Thyroid gland (tissue), 4 donors: ENCODE results near the gene SPOCK1. TPM values are rescaled to one million over a fixed set of nuclear protein-coding genes. Genes with fewer than 3 reads are reported as not detected.

Source experiments
- DNase-seq, 2 donors: peaks; one replicate each; pipeline ENCODE4 v3.0.0-alpha.2; 2019
- H3K27ac ChIP-seq, 3 donors: fragments of 200-600 bp; sonication (generic); 1 replicate in 2 of 3; 2 replicates in 1 of 3; pipeline ENCODE4 v1.5.1; 2016 to 2019; ENCODE audit warnings: mild to moderate bottlenecking in 1 of 3, moderate library complexity in 1 of 3
- H3K27me3 ChIP-seq: fragments of 200-600 bp; sonication (generic); one replicate; pipeline ENCODE4 v1.5.1; 2019
- H3K36me3 ChIP-seq, 2 donors: fragments of 200-600 bp; sonication (generic); one replicate each; pipeline ENCODE4 v1.5.1; 2016 to 2019
- H3K4me1 ChIP-seq, 2 donors: fragments of 200-600 bp; sonication (generic); one replicate each; pipeline ENCODE4 v1.5.1; 2017 to 2019
- H3K4me3 ChIP-seq, 3 donors: fragments of 200-600 bp; sonication (generic); replicated peaks in 1 of 3; 1 replicate in 2 of 3; 2 replicates in 1 of 3; pipeline ENCODE4 v1.5.1; 2016; ENCODE audit warnings: mild to moderate bottlenecking in 1 of 3
- H3K9me3 ChIP-seq: fragments of 200-600 bp; sonication (generic); one replicate; pipeline ENCODE4 v1.5.1; 2017
- CTCF ChIP-seq, 6 experiments: fragments of 200-600 bp in 3 of 6; fragments of 450-650 bp in 3 of 6; sonication (generic) in 3 of 6; IDR thresholded peaks; one replicate each; pipeline ENCODE4 v1.5.1; 2016 to 2019; ENCODE audit warnings: antibody characterized with exemption in 6 of 6, mild to moderate bottlenecking in 2 of 6, inconsistent platforms in 1 of 6, moderate library complexity in 1 of 6
- POLR2A ChIP-seq, 2 donors: fragments of 450-650 bp; IDR thresholded peaks; one replicate each; pipeline ENCODE4 v1.6.1; 2017; ENCODE audit warnings: antibody characterized with exemption in 2 of 2, mild to moderate bottlenecking in 2 of 2, moderate library complexity in 1 of 2
- WGBS, 2 donors: methylation state at CpG; one replicate each; pipeline ENCODE4 v1.1.5; 2017; 5-methylcytosine and 5-hydroxymethylcytosine counted together
- intact Hi-C: fragments of 100-400 bp; cut with DNase I; formaldehyde crosslinking; loops from one replicate; pipeline ENCODE4 v1.15.1; 2023
- total RNA-seq, 4 donors: library from RNA; depleted of rRNA; stranded (reverse); fragments of >200 nt; gene quantifications; one replicate each; pipeline ENCODE4 v1.2.3, GENCODE V29; 2016

The SPOCK1 gene
- total RNA-seq, 4 donors from 2014 or later, result 15.8 to 34.1 (median 27.5) TPM

DNA sequence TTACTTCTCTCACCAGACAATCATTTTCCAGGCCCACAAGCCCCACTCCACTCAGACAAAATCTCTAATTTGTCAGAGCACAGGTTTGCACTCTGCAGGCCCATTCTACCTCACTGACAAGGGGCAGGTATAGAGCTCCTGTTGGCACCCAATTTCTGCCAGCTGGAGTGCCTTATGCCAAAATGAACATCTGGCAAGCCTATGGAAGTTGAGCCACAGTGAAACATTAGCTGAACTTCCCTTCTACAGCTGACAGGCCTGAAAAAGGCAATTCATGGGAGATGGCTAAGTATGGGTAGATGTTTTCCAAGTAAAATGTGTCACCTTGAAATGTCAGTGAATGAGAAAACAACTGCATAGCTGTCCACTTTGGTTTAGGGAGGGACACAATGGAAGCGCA is 87.0 kb downstream of the SPOCK1 start:
- intact Hi-C loops, result no loop called here
- no peaks in the 10 kb centered on the region for H3K4me1 ChIP-seq
- TF ChIP-seq CTCF (IDR thresholded peaks at IDR 0.05) (no peak), POLR2A (IDR thresholded peaks at IDR 0.05) (no peak)
- no peaks in the 10 kb centered on the region for H3K9me3 ChIP-seq
- no peaks in the 10 kb centered on the region for H3K36me3 ChIP-seq
- no peaks in the 10 kb centered on the region for H3K27me3 ChIP-seq
- H3K4me3 ChIP-seq, result no peak overlapping the region
- DNase-seq, result no peak
- WGBS, 2 donors, result 90 to 100% methylated on average over 1 of the region's 1 CpG
- no peak overlapping the region for H3K27ac ChIP-seq

GRCh38 chr5:137410234-137411010 is 88.7 kb downstream of the SPOCK1 start:
- H3K36me3 ChIP-seq, result no peaks in the 10 kb centered on the region
- no peaks in the 10 kb centered on the region for H3K4me1 ChIP-seq
- 80 to 87% methylated on average over 4 of the region's 4 CpGs for WGBS, 2 donors

DNA sequence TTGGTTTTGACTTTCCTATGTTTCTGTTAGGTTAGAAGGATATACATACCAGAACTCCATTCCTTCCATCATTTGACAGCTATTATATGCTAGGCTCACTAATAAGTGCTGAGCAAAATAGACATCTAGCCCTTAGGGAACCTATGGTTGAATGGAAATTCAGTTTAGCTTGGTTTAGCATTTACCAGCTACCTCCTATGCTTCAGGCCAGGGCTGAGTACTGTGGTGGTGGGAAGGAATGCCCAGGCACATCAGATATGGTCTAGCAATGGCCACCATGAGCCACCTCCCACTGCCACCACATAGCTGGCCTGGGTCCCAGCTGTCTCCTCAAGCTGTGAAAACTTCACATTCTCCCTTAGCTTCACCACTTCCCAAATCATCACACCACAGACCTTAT is 89.4 kb downstream of the SPOCK1 start:
- no peak for DNase-seq
- intact Hi-C loops, result no loop called here
- H3K27me3 ChIP-seq, result no peaks in the 10 kb centered on the region
- H3K9me3 ChIP-seq, result no peaks in the 10 kb centered on the region
- H3K27ac ChIP-seq, result no peak overlapping the region
- TF ChIP-seq POLR2A (IDR thresholded peaks at IDR 0.05) (no peak), CTCF (IDR thresholded peaks at IDR 0.05) (no peak)
- no peaks in the 10 kb centered on the region for H3K36me3 ChIP-seq
- H3K4me1 ChIP-seq, result no peaks in the 10 kb centered on the region
- no peak overlapping the region for H3K4me3 ChIP-seq

More at GRCh38 chr5:137410234-137411010, 88.7 kb downstream of the SPOCK1 start:
- H3K9me3 ChIP-seq, result no peaks in the 10 kb centered on the region
- TF ChIP-seq POLR2A (IDR thresholded peaks at IDR 0.05) (no peak), CTCF (IDR thresholded peaks at IDR 0.05) (no peak)
- no peaks in the 10 kb centered on the region for H3K27me3 ChIP-seq
- H3K4me3 ChIP-seq, result no peak overlapping the region
- H3K27ac ChIP-seq, result no peak overlapping the region
- intact Hi-C loops, result no loop called here
- no peak for DNase-seq

DNA sequence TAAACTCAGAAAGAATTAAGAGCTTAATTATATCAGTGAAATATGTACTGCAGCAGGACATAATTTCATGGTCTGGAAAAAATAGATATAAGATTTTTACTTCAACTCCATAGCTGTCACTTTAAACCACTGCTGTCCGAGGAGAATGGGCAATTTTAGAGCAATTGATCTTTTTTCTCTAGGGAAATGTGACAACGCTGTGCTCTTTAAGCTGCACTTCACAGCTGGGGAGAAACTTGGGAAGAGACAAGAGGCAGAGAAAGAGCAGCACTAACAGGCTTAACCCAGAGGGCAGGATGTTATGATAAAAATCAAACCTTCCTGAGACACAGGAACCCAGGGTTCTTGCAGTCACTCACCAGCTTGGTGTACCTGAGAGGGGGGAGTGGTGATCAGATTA is 92.0 kb downstream of the SPOCK1 start:
- no peak for DNase-seq
- H3K27me3 ChIP-seq, result no peaks in the 10 kb centered on the region
- 21 to 42% methylated on average over 2 of the region's 2 CpGs for WGBS, 2 donors
- H3K9me3 ChIP-seq, result no peaks in the 10 kb centered on the region
- no peak overlapping the region for H3K4me3 ChIP-seq
- intact Hi-C loops, result no loop called here
- TF ChIP-seq CTCF (IDR thresholded peaks at IDR 0.05) (no peak), POLR2A (IDR thresholded peaks at IDR 0.05) (no peak)
- no peaks in the 10 kb centered on the region for H3K4me1 ChIP-seq
- H3K27ac ChIP-seq, result no peak overlapping the region
- no peaks in the 10 kb centered on the region for H3K36me3 ChIP-seq

GRCh38 chr5:137405393-137405792 is 93.7 kb downstream of the SPOCK1 start:
- intact Hi-C loops, result no loop called here
- H3K36me3 ChIP-seq, result no peaks in the 10 kb centered on the region
- 79 to 82% methylated on average over 10 of the region's 10 CpGs for WGBS, 2 donors

More at GRCh38 chr5:137405393-137405792, 93.7 kb downstream of the SPOCK1 start:
- no peak for TF ChIP-seq CTCF (IDR thresholded peaks at IDR 0.05)
- Histone ChIP-seq H3K27me3 (no peaks in the 10 kb centered on the region), H3K4me1 (no peaks in the 10 kb centered on the region), H3K27ac (no peak overlapping the region), H3K9me3 (no peaks in the 10 kb centered on the region), H3K4me3 (no peak overlapping the region)
- no peak for DNase-seq
